PC-9 (cell line): Measurements from ENCODE around the gene RNU7-1.

Experiments
- CTCF ChIP-seq: fragments of 200-600 bp; sonication (generic); conservative IDR thresholded peaks from 2 replicates; pipeline ENCODE4 v1.6.1; 2017; ENCODE audit warnings: mixed run types, antibody characterized with exemption, mild to moderate bottlenecking, moderate library complexity
- EZH2 ChIP-seq: fragments of 200-600 bp; sonication (generic); IDR thresholded peaks from 2 replicates; pipeline ENCODE4 v1.8.0; 2017; ENCODE audit warnings: antibody characterized with exemption, low read depth

- TF ChIP-seq CTCF (0 out of 2 replicates have a peak, but pooled peaks have one; percentile 26), EZH2 (no peak)
Measured at GRCh38 chr12:6946033-6946919, 2.7 kb downstream of the RNU7-1 start.
